Measurements from ENCODE around the gene NAV3. TPM values are rescaled to one million over a fixed set of nuclear protein-coding genes. Genes with fewer than 3 reads are reported as not detected.

Gene NAV3
- total RNA-seq, 1 experiment from 2014 or later = 3.0 TPM

- Histone ChIP-seq H3K4me1 (ENCODE audit: insufficient read depth, low read length) (no peaks in the 10 kb centered on the region), H2AK5ac (ENCODE audit: insufficient read length, low read length) (no peak overlapping the region), H2BK20ac (ENCODE audit: low read depth, low read length, poor library complexity, severe bottlenecking) (no peak overlapping the region), H3K18ac (ENCODE audit: insufficient read length, low read depth, low read length) (no peak overlapping the region), H2BK5ac (ENCODE audit: insufficient read length, low read length) (no peak overlapping the region), H3K14ac (ENCODE audit: insufficient read depth, low read length) (no peak overlapping the region), H3K9ac (ENCODE audit: extremely low read depth, insufficient read length, low read length) (no peak overlapping the region), H3K79me1 (ENCODE audit: insufficient read depth, low read depth, low read length, poor library complexity, severe bottlenecking) (no peaks in the 10 kb centered on the region), H3K27me3 (ENCODE audit: insufficient read depth, low read length) (no peaks in the 10 kb centered on the region), H3K4ac (ENCODE audit: low read depth, low read length) (no peak overlapping the region), H3K4me2 (ENCODE audit: insufficient read depth, insufficient read length, low read length) (no peak overlapping the region), H3K23me2 (ENCODE audit: insufficient read length, low read depth, low read length, poor library complexity, severe bottlenecking) (no peaks in the 10 kb centered on the region), H3K79me2 (ENCODE audit: insufficient read depth, low read length) (no peaks in the 10 kb centered on the region), H4K20me1 (ENCODE audit: control insufficient read depth, insufficient read depth, insufficient read length) (no peaks in the 10 kb centered on the region), H3K9me3 (ENCODE audit: control insufficient read depth, low read depth, low read length) (no peaks in the 10 kb centered on the region), H4K91ac (ENCODE audit: insufficient read length, low read depth, low read length) (no peak overlapping the region), H2BK120ac (ENCODE audit: low read depth, low read length, poor library complexity, severe bottlenecking) (no peak overlapping the region), H2AFZ (ENCODE audit: low read length) (peak overlapping the region; percentile 5), H3K56ac (ENCODE audit: insufficient read length, low read depth, low read length) (no peak overlapping the region), H3K27ac (ENCODE audit: insufficient read length, low read depth, low read length) (no peak overlapping the region), H2BK12ac (ENCODE audit: insufficient read length, low read depth, low read length) (no peak overlapping the region), H4K8ac (replicated peaks; ENCODE audit: insufficient read length, low read depth, low read length) (no peak overlapping the region), H3K23ac (ENCODE audit: insufficient read length, low read depth, low read length) (no peak overlapping the region), H4K5ac (ENCODE audit: insufficient read length, low read depth, low read length) (no peak overlapping the region), H3T11ph (ENCODE audit: low read length) (no peak overlapping the region), H2BK15ac (ENCODE audit: low read depth, low read length) (no peak overlapping the region)
- H3K27me3 Mint-ChIP-seq (ENCODE audit: low read depth) = no peaks in the 10 kb centered on the region
- no peak overlapping the region; a peak in 1 of 7 replicates for H3K27ac Mint-ChIP-seq
- no CpG with 5 or more reads among the region's 3 CpGs for WGBS (ENCODE audit: extremely low coverage, insufficient read length, low lambda C conversion rate)
- DNase-seq = no peak
- H3K4me3 Mint-ChIP-seq = no peak overlapping the region
- no peaks in the 10 kb centered on the region for H3K36me3 Mint-ChIP-seq (ENCODE audit: insufficient read depth in 1 of 3, low read depth in 3 of 3)
- H3K4me1 Mint-ChIP-seq = no peaks in the 10 kb centered on the region
- TF ChIP-seq CTCF (conservative IDR thresholded peaks at IDR 0.05) = no peak
- H3K9me3 Mint-ChIP-seq = no peaks in the 10 kb centered on the region
These were observed 178.3 kb downstream of the NAV3 start for GRCh38 chr12:78009031-78009430.
